Measurements from ENCODE around the gene PIK3C2A. TPM values are rescaled to one million over a fixed set of nuclear protein-coding genes. Genes with fewer than 3 reads are reported as not detected.
"Not testable (repeated sequence)": the region's sequence is repeated elsewhere in the genome, so short reads cannot be mapped to it uniquely, and the experiment has no call there.

The PIK3C2A gene
- total and polyA plus RNA-seq, 2 donors (not counting 3 experiments of a cell fraction or from before 2014, with no cell fraction given), result 33.7 to 142 TPM

DNA sequence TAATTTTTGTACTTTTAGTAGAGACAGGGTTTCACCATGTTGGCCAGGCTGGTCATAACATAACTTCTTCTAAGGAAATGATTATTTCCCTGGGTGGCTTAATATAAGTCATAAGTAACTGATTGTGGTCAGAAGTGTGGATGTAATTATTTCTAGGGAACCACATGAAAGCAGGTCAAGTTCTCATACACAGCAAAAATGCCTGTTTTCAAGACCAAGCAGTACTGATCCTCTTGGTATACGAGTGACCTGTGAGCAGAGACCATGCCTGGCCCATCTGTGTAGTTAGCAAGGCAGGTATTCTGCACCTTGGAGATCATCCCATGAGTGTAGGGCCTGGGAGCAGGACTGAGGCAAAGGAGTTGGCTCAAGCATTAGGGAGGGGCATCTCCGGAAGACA, 36.3 kb upstream of the PIK3C2A start:
- Histone ChIP-seq H3K9me1 (replicated peaks; ENCODE audit: control insufficient read depth, extremely low read depth, insufficient read depth, low read length) (no peaks in the 10 kb centered on the region), H3K27me3 (ENCODE audit: control insufficient read depth in 2 of 2, insufficient read depth in 2 of 2, low read length in 2 of 2) (no peaks in the 10 kb centered on the region), H2AFZ (ENCODE audit: low read depth, low read length) (no peak overlapping the region), H3K9ac (replicated peaks; ENCODE audit: extremely low read depth, insufficient read depth, low read length) (no peak overlapping the region), H3K4me1 (ENCODE audit: control insufficient read depth, extremely low read depth, insufficient read depth, low read length) (no peaks in the 10 kb centered on the region), H3K4me2 (ENCODE audit: insufficient read depth, low read length) (no peak overlapping the region), H3K27ac (ENCODE audit: insufficient read depth, low read depth, low read length) (no peak overlapping the region), H4K20me1 (replicated peaks; ENCODE audit: control insufficient read depth, extremely low read depth, insufficient read depth, low read length) (no peaks in the 10 kb centered on the region), H3K9me3 (replicated peaks; ENCODE audit: control insufficient read depth, insufficient read depth, low read length) (no peaks in the 10 kb centered on the region), H3K79me2 (ENCODE audit: control insufficient read depth, insufficient read depth, low read length) (no peaks in the 10 kb centered on the region), H3K36me3 (ENCODE audit: control insufficient read depth in 2 of 2, extremely low read depth in 1 of 2, insufficient read depth in 2 of 2, low read length in 2 of 2) (no peaks in the 10 kb centered on the region), H3K4me3 (replicated peaks in 1 of 3; ENCODE audit: insufficient read depth in 1 of 3, low read depth in 1 of 3, low read length in 3 of 3) (no peak overlapping the region)
- TF ChIP-seq POLR2AphosphoS5 (IDR thresholded peaks at IDR 0.05; ENCODE audit: insufficient read depth, low read depth, low read length), result no peak
- no peak for TF ChIP-seq CTCF (IDR thresholded peaks at IDR 0.05; ENCODE audit: extremely low read depth in 1 of 2, insufficient read depth in 1 of 2, low read depth in 1 of 2, low read length in 2 of 2)
- TF ChIP-seq JUN (IDR thresholded peaks at IDR 0.05; ENCODE audit: borderline replicate concordance, insufficient read depth, insufficient read length, low read depth), result no peak
- no peak for TF ChIP-seq MYC (IDR thresholded peaks at IDR 0.05; ENCODE audit: low read depth, low read length)
- no peak for TF ChIP-seq FOS (IDR thresholded peaks at IDR 0.05; ENCODE audit: borderline replicate concordance, insufficient read depth, low read length)
- TF ChIP-seq MAX (IDR thresholded peaks at IDR 0.05; ENCODE audit: insufficient read depth, insufficient read length), result no peak
- DNase-seq (ENCODE audit: low read depth, low spot score) (no peak), FAIRE-seq (no peak)
- CTCF ChIA-PET, result interaction anchor here (1.4 to 1.7 kb wide), 2 partner anchors 14 to 284 kb away, joined by 4 read pairs; no protein-coding TSS in a partner anchor
- BruUV-seq (replicated peaks), result no TSS peak
- POLR2A ChIA-PET, result no interaction called here
- dilution Hi-C loops (cut with MboI; ENCODE audit: extremely low pct_ligation_motif_present, low sequenced_read_pairs), result no loop called here
- intact Hi-C loops (cut with micrococcal nuclease), result no loop called here

- H3K27ac ChIP-seq (ENCODE audit: insufficient read depth, low read depth, low read length); BruUV-seq (replicated peaks); POLR2A ChIA-PET; H3K4me2 ChIP-seq (ENCODE audit: insufficient read depth, low read length); H2AFZ ChIP-seq (ENCODE audit: low read depth, low read length); H3K36me3 ChIP-seq (ENCODE audit: control insufficient read depth in 2 of 2, extremely low read depth in 1 of 2, insufficient read depth in 2 of 2, low read length in 2 of 2); H3K4me3 ChIP-seq (replicated peaks in 1 of 3; ENCODE audit: insufficient read depth in 1 of 3, low read depth in 1 of 3, low read length in 3 of 3); DNase-seq (ENCODE audit: low read depth, low spot score); H3K9me3 ChIP-seq (replicated peaks; ENCODE audit: control insufficient read depth, insufficient read depth, low read length); dilution Hi-C loops (cut with MboI; ENCODE audit: extremely low pct_ligation_motif_present, low sequenced_read_pairs); intact Hi-C loops (cut with micrococcal nuclease); H4K20me1 ChIP-seq (replicated peaks; ENCODE audit: control insufficient read depth, extremely low read depth, insufficient read depth, low read length); H3K9me1 ChIP-seq (replicated peaks; ENCODE audit: control insufficient read depth, extremely low read depth, insufficient read depth, low read length); H3K4me1 ChIP-seq (ENCODE audit: control insufficient read depth, extremely low read depth, insufficient read depth, low read length); H3K27me3 ChIP-seq (ENCODE audit: control insufficient read depth in 2 of 2, insufficient read depth in 2 of 2, low read length in 2 of 2); H3K79me2 ChIP-seq (ENCODE audit: control insufficient read depth, insufficient read depth, low read length); H3K9ac ChIP-seq (replicated peaks; ENCODE audit: extremely low read depth, insufficient read depth, low read length); FAIRE-seq: not testable (repeated sequence)
- CTCF ChIA-PET, result interaction anchor here (0.7 to 1.7 kb wide), 4 partner anchors 13 to 285 kb away, joined by 3 to 5 read pairs (median 4); no protein-coding TSS in a partner anchor
These were observed 35.2 kb upstream of the PIK3C2A start for GRCh38 chr11:17242954-17243353.
